Stimulated activated CD4-positive, alpha-beta T cell treated with anti-CD3 and anti-CD28 coated beads, Interleukin-1b, Interleukin-23, amount 100 ng/mL, for 24 hours (primary cell): ENCODE data around the gene NOB1.

Experiments
- DNase-seq, 4 experiments: peaks; one replicate each; pipeline ENCODE4 v3.0.0-alpha.2; 2020; ENCODE audit warnings: low read depth in 4 of 4, low spot score in 1 of 4

NOB1 gene

DNA sequence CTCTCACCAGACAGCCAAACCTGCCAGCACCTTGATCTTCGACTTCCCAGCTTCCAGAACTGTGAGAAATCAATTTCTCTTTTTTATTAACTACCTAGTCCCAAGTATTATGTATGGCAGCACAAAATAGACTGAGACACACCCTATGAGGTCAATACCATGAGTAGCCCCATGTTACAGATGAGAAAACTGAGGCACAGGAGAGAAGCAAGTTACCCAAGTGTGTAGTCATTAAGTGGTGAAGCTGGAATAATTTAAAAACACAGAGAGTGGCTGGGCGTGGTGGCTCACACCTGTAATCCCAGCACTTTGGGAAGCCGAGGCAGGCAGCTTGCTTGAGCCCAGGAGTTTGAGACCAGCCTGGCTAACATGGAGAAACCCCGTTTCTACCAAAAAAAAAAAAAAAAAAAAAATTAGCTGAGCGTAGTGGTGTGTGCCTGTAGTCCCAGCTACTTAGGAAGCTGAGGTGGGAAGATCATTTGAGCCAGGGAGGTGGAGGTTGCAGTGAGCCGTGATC, 33.2 kb downstream of the NOB1 start:
- no peak for DNase-seq

DNA sequence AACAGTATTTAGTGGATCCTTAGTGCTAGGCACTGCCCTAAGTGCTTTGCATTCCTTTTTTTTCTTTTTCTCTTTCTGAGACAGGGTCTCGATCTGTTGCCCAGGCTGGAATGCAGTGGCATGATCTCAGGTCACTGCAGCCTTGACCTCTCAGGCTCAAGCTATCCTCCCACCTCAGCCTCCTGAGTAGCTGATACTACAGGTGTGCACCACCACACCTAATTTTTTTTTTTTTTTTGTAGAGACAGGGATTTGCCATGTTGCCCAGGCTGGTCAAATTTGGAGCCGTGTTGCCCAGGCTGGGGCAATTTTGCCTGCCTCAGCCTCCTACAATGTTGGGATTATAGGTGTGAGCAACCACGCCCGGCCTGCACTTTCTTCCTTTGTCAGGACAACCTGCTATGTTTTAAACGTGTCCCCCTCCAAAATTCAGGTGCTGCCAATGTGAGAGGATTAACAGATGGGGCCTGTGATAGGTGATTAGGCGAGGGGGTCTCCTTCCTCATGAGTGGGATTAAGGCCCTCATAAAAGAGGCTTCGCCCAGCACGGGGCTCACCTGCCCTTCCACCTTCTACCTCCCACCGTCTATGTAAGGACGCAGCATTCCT, 33.8 kb downstream of the NOB1 start:
- DNase-seq, result no peak

DNA sequence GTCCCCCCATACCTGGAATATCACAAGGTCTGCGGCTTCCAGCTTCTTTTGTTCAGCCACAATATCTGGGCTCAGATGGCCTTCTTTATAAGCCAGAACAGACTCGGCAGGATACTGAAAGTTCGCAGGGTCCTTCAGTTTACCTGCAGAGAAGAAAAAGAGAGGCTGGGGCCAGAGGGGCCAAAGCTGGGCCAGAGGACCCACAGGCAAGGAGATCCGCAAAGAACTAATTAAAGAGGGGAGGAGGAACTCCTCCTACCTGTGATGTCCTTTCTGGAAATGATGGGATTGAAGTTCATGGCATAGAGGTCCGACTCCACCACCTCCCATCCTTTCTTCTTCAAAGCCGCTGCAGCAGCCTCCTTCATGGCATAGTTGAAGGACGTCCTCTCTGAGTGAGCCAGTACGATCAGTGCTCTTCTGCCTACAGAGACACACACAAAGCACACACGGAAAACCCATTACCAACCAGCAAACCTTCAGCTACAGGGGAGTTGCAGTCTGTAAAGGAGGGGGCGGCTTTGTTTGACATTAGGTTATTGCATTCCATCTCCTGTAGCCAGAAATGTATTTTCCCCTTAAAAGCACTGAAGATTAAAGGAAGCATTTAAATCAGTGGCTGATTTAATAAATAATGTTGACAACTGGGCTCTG, 36.5 kb downstream of the NOB1 start:
- DNase-seq, result no peak

DNA sequence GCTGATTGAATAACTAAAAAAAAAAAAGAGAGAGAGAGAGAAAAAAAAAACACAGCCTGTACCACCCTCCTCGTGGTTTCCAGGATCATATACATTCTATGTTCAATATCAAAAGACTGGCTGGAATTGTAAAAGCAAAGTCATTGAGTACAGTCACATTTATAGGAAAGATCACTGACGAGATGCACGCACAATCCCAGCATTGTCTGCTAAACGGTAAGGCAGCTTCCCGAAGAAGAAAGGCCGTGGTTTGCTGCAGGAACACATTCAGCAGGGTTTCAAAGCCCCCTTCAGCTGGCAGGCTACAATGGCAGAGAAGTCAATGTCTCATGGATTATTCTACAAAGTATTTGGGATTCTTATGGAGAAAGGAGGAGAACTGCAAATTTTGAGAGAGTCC, 37.7 kb downstream of the NOB1 start:
- no peak for DNase-seq

- no peak for DNase-seq
Measured at GRCh38 chr16:69712914-69713581, 41.7 kb downstream of the NOB1 start.

GRCh38 chr16:69712277-69712676, 42.4 kb downstream of the NOB1 start:
- no peak for DNase-seq

- DNase-seq, result no peak
Measured at GRCh38 chr16:69711115-69711740, 43.5 kb downstream of the NOB1 start.

DNA sequence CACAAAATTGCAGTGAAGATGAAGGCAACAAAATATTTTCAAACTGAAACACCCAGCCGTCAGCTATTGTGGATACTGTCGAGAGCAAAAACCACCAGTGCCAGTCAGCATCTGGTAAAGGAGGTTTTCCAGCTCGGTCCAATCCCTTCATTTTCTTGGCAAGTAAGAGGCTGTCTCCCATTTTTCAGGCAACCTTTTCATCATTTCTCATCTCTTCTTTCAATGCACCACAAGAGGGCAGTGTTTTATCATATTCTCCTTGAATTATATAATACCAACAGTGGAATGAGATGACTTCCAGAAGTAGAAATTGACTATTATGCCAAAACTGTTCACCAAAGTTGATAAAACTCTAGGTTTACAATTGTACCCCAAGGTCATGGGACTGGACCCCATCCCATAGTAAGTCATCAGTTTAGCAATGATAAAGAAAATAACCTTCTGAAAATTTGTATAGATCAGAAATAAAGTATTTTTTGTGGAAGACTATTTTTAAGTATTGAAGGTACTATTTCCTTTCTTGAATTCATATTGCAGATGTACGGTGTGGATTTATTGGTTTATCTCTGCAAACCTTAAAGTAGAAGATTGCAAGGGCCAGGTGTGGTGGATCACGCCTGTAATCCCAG, 45.2 kb downstream of the NOB1 start:
- no peak for DNase-seq

DNA sequence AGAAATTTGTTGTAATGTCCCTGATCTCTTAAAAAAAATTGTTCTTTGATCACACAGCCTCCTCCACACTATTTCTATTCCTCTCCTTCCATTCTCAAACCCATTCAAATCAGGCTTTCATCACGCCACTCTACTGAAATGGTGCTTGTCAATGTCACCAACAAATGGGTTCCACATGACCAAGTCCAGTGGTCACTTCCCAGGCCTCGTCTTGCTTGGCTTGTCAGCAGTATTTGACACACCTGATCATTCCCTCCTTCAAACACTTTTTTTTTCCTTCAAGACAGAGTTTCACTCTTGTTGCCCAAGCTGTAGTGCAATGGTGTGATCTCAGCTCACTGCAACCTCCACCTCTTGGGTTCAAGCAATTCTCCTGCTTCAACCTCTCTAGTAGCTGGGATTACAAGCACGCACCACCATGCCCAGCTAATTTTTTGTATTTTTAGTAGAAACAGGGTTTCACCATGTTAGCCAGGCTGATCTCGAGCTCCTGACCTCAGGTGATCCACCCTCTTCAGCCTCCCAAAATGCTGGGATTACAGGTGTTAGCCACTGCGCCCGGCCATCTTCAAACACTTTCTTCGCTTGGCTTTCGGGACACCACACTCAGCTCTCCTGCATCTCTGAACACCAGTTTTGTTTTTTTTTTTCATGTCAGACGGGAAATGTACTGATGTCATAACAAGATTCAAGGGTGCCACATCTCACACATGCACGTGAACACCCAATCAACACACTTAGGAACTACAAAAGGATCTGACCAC, 46.6 kb downstream of the NOB1 start:
- DNase-seq, result no peak

- no peak for DNase-seq
Measured at GRCh38 chr16:69706975-69707340, 47.8 kb downstream of the NOB1 start.

DNA sequence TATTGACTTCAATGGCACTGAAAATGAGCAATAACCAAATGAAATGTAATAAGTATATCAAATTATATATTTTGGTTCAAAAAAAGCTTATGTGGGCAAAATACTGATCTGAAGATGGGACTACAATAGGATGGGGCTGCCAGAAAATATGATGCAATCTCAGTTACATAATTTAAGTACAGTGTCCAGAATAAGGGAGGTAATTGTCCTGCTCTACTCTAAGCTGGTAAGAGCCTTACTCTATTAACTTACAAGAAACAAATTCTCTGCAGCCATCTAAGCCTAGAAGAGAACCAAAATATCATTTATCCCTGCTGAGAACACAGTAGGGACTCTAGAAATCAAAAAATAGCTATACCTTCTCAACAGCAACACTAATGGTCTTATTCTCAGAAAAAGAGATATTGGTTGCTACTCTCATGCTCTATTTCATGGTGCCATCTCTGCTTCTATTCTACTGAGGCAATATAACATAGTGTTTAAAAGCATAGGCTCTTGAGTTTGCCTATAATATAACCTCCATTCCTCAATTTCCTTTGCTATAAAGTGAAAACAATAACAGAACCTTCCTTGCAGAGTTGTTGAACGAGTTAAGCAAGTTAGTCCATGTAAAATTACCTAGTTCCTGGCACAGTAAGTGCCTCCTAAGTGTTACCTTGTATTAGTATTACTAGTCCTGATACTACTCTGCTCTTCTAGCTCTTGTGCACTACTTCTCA, 48.3 kb downstream of the NOB1 start:
- DNase-seq, result no peak

- DNase-seq, result no peak
Measured at GRCh38 chr16:69703638-69704037, 51.1 kb downstream of the NOB1 start.

DNA sequence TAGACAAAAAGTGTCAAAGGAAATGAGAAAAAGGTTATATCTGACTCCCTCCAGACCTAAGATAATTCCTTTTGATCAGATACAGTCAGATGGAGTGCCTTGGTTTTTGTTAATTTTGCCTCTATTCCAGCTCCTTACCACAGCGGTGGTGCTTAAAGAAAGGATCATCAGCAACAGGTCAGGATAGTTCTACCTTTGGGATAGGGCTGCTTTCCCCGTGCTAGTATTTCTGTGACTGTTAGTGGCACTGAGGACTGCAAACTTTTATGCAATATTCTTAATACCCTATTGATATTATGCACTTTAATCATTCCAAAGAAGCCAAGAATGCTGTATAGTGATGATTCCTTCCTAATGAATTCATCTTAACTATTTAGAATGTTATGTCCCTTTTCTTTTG, 52.9 kb downstream of the NOB1 start:
- DNase-seq, result no peak

DNA sequence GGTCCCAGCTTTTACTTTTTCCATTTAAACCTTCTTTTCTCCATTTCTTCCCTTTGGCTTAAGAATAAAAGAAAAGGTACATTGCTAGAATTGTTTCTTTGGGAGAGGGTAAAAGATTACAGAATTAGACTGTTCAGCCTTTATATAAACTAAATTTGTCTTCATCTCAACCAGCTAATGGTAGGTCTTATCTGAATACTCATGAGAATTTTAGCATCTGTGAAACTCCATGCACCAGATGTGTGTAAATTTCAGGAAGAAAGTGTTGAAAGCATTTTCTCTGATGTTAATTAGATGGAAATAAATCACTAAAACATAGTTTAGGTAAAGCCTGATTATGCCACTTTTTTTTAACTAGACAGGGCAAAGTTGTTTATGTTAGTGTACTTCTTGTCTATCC, 53.3 kb downstream of the NOB1 start:
- DNase-seq, result no peak

GRCh38 chr16:69699915-69700314, 54.8 kb downstream of the NOB1 start:
- no peak for DNase-seq

GRCh38 chr16:69698404-69698803, 56.3 kb downstream of the NOB1 start:
- DNase-seq, result no peak

- DNase-seq, result no peak
Measured at GRCh38 chr16:69693916-69694315, 60.8 kb downstream of the NOB1 start.

- no peak for DNase-seq
Measured at GRCh38 chr16:69691980-69692911, 62.5 kb downstream of the NOB1 start.
